Osteoblast (primary cell): ENCODE data around the gene KCTD19. TPM values are rescaled to one million over a fixed set of nuclear protein-coding genes. Genes with fewer than 3 reads are reported as not detected.

Source experiments
- DNase-seq: peaks from one replicate; pipeline ENCODE4 v3.0.0; 2011; ENCODE audit warnings: low spot score, mixed read lengths; ENCODE audit not compliant: insufficient read length; ENCODE audit errors: missing footprints
- H2AFZ ChIP-seq: 2 replicates; pipeline ENCODE4 v1.6.0; 2011; ENCODE audit warnings: mild to moderate bottlenecking, low read length
- H3K27ac ChIP-seq: 2 replicates; pipeline ENCODE4 v1.5.1; 2011; ENCODE audit warnings: mild to moderate bottlenecking, low read depth, low read length, moderate library complexity
- H3K27me3 ChIP-seq: 2 replicates; pipeline ENCODE4 v1.6.0; 2012; ENCODE audit warnings: mild to moderate bottlenecking, control low read depth, inconsistent platforms, low read length, moderate library complexity; ENCODE audit not compliant: insufficient read depth
- H3K36me3 ChIP-seq: 2 replicates; pipeline ENCODE4 v1.5.1; 2011; ENCODE audit warnings: mild to moderate bottlenecking, low read length, control low read depth, moderate library complexity; ENCODE audit not compliant: insufficient read depth
- H3K4me1 ChIP-seq: 2 replicates; pipeline ENCODE4 v1.5.1; 2011; ENCODE audit warnings: mild to moderate bottlenecking, low read length, control low read depth, moderate library complexity; ENCODE audit not compliant: insufficient read depth
- H3K4me2 ChIP-seq: 2 replicates; pipeline ENCODE4 v1.6.0; 2011; ENCODE audit warnings: mild to moderate bottlenecking, low read length; ENCODE audit not compliant: insufficient read depth
- H3K4me3 ChIP-seq: fragments of 200-600 bp; sonication (generic); 3 replicates; pipeline ENCODE4 v1.5.1; 2012; ENCODE audit warnings: mild to moderate bottlenecking, low read length, inconsistent platforms; ENCODE audit not compliant: insufficient read depth
- H3K79me2 ChIP-seq: 2 replicates; pipeline ENCODE4 v1.6.0; 2012; ENCODE audit warnings: mild to moderate bottlenecking, low read length, control low read depth, inconsistent platforms; ENCODE audit not compliant: insufficient read depth
- H3K9me3 ChIP-seq: 2 replicates; pipeline ENCODE4 v1.5.1; 2011; ENCODE audit warnings: low read depth, low read length, control low read depth
- H4K20me1 ChIP-seq: 2 replicates; pipeline ENCODE4 v1.6.0; 2012; ENCODE audit warnings: mild to moderate bottlenecking, low read length, control low read depth; ENCODE audit not compliant: insufficient read depth
- total RNA-seq: library from RNA; depleted of rRNA; stranded (reverse); fragments of >200 nt; gene quantifications from 2 replicates; pipeline ENCODE4 v1.2.3, GENCODE V29; 2012
- TF ChIP-seq, protein P1 (sequence below): IDR thresholded peaks from 2 replicates; pipeline ENCODE4 v1.5.1; 2011; ENCODE audit warnings: mild to moderate bottlenecking, low read depth, low read length, moderate library complexity; ENCODE audit errors: extremely low read depth

The KCTD19 gene
- total RNA-seq, 1 donor, result not detected

DNA sequence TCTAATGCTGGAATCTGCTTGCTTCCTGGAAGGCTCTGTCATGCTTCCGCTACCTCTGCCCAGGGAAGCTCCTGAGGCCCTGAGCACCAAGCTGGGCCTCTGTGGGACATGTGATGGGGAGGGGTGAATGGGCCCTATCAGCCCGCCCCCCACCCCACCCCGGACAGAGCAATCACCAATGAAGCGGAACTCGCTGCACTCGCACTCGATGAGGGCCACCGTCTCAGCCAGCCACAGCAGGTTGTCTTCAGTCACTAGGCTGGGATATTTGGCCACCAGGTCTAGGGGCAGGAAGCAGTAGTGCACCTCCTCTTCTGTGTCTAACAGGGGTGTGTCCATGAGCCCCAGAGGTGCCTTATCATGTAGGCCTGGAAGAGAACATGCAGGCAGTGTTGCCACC lies 23.6 kb downstream of the KCTD19 start:
- Histone ChIP-seq H3K27me3 (no peaks in the 10 kb centered on the region), H4K20me1 (no peaks in the 10 kb centered on the region), H3K79me2 (no peaks in the 10 kb centered on the region), H3K27ac (no peak overlapping the region), H3K4me1 (peaks cover 5% of the 10 kb centered on the region), H3K4me3 (no peak overlapping the region), H3K9me3 (no peaks in the 10 kb centered on the region), H2AFZ (no peak overlapping the region), H3K4me2 (no peak overlapping the region), H3K36me3 (no peaks in the 10 kb centered on the region)
- TF ChIP-seq, protein P1, sequence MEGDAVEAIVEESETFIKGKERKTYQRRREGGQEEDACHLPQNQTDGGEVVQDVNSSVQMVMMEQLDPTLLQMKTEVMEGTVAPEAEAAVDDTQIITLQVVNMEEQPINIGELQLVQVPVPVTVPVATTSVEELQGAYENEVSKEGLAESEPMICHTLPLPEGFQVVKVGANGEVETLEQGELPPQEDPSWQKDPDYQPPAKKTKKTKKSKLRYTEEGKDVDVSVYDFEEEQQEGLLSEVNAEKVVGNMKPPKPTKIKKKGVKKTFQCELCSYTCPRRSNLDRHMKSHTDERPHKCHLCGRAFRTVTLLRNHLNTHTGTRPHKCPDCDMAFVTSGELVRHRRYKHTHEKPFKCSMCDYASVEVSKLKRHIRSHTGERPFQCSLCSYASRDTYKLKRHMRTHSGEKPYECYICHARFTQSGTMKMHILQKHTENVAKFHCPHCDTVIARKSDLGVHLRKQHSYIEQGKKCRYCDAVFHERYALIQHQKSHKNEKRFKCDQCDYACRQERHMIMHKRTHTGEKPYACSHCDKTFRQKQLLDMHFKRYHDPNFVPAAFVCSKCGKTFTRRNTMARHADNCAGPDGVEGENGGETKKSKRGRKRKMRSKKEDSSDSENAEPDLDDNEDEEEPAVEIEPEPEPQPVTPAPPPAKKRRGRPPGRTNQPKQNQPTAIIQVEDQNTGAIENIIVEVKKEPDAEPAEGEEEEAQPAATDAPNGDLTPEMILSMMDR, result no peak
- peak; percentile 48 for DNase-seq

DNA sequence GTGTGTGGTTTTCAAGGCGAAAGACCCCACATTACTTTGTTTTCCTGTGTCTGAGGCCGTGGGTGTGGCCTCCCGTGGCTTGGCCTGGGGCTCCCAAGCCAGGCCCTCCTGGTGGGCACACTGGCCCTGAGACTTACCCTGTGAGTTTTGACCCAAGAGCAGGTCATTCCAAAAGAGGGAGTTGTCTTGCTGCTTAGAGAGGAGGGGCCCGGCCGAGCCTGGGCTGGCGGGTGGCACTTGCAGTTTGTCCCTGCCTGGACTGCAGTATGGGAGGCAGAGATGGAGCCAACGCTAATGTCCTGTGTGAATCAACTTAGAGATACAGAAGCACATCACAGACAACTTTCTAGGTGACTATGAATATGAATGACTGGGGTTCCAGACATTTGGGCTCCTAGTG lies 24.5 kb downstream of the KCTD19 start:
- Histone ChIP-seq H3K79me2 (no peaks in the 10 kb centered on the region), H3K9me3 (no peaks in the 10 kb centered on the region), H3K27me3 (no peaks in the 10 kb centered on the region), H3K27ac (no peak overlapping the region), H3K4me2 (no peak overlapping the region), H4K20me1 (no peaks in the 10 kb centered on the region), H3K36me3 (no peaks in the 10 kb centered on the region), H2AFZ (no peak overlapping the region), H3K4me1 (peaks cover 6% of the 10 kb centered on the region), H3K4me3 (no peak overlapping the region)
- TF ChIP-seq, protein P1, result no peak
- DNase-seq, result peak; percentile 63

DNA sequence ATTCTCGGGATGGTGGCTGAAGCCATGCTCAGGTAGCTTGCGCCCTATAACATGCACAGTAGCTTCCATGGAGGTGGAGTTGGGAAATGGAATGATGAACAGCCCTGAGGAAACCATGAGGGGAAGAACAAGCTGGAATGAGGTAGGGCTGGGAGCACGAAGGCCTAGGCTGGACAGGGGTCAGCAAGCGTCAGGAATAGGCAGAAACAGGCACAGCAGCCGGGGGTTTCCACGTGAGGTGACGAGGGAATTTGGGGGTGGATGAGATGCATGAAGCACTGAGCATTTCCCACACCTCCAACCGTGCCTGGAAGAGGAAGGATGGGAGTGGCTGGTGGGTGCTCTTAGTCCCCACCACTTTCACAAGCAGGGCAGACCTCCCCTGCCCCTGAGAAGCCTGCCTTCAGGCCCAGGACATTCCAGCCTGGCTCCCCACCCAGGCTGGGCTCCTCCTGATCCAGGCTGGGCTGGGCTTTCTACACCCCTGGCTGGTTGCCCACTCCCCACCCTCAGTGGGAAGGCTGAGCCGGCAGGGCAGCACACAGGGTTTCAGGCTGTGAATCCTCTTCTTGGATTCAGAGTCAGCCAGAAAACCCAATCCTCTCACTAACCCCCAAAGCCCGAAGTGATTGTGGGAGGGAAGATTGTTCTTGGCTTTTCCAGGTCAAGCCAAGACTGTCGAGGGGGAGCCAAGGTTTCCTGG lies 25.3 kb downstream of the KCTD19 start:
- no peaks in the 10 kb centered on the region for H4K20me1 ChIP-seq
- no peak overlapping the region for H3K27ac ChIP-seq
- peak; percentile 85 for DNase-seq

DNA sequence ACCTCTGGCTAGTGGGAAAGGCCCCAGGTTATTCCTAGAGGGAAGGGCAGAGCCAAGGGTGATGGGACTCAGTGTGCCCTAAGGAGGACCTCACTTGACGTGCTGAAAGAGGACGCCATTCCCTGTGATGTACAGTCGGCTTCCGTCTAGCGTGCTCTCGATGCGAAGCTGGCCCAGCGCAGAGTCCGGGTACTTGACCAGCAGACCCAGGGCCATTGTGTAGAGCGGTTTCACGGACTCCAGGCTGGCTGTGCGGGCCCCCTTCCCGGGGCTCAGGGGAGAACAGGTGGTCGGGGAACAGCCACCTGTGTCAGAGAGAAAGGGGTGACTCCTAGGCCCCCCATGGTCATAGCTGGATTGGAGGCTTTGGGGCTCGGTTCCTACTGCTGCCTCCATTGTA lies 27.3 kb downstream of the KCTD19 start:
- Histone ChIP-seq H3K4me2 (no peak overlapping the region), H3K4me1 (peaks cover 18% of the 10 kb centered on the region), H3K27ac (no peak overlapping the region), H3K4me3 (no peak overlapping the region), H3K9me3 (no peaks in the 10 kb centered on the region), H3K36me3 (no peaks in the 10 kb centered on the region), H4K20me1 (no peaks in the 10 kb centered on the region), H3K79me2 (no peaks in the 10 kb centered on the region), H2AFZ (no peak overlapping the region), H3K27me3 (no peaks in the 10 kb centered on the region)
- DNase-seq, result peak; percentile 45
- TF ChIP-seq, protein P1, result no peak

More for the DNA sequence above, 25.3 kb downstream of the KCTD19 start:
- Histone ChIP-seq H3K4me2 (no peak overlapping the region), H3K4me3 (no peak overlapping the region), H3K4me1 (peaks cover 15% of the 10 kb centered on the region), H3K9me3 (no peaks in the 10 kb centered on the region), H3K36me3 (no peaks in the 10 kb centered on the region), H3K27me3 (no peaks in the 10 kb centered on the region), H2AFZ (no peak overlapping the region), H3K79me2 (no peaks in the 10 kb centered on the region)
- TF ChIP-seq, protein P1, result no peak
